ENCODE measurements around the gene SNRPA. TPM values are rescaled to one million over a fixed set of nuclear protein-coding genes. Genes with fewer than 3 reads are reported as not detected.
A peak's percentile ranks its signal among the peaks of the same experiment; 100 is the strongest.

SNRPA gene
- total RNA-seq, 4 donors from 2014 or later, result 52.8 to 92.7 (median 70.9) TPM

DNA sequence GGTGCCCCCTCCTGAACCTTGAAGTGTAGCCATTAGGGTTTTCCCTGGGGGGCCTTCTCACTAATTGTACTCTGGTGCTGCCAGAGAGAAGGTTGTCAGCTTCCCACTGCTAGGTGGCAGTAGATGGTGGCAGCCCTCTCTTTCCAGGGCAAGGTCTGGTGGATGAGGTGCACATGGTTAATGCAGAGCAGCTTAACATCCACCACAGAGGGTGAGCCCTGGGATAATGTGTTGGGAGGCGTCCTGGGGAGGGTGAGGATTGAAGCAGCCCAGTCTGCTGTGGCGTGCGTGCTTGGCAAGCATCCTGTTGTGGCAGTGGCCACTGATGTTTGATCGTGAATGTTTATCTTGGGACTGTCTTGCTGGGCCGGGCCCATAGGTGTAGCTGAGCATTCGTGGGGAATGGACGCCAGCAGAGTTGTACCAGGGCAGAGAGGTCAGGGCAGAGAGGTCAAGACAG lies 53.8 kb downstream of the SNRPA start:
- peak overlapping the region in 3 of 4 donors; percentile 68 to 98 (median 97) for H3K27ac ChIP-seq
- 37 to 52% methylated on average over 7 of the region's 7 CpGs for WGBS, 2 donors
- H3K4me1 ChIP-seq, result peaks cover 0 to 99% (median 85%) of the 10 kb centered on the region in 4 donors
- no peaks in the 10 kb centered on the region for H3K9me3 ChIP-seq
- no peak for DNase-seq (ENCODE audit: low spot score in 2 of 2)
- peaks cover 4 to 48% (median 7%) of the 10 kb centered on the region in 3 donors for H3K36me3 ChIP-seq
- TF ChIP-seq POLR2A (IDR thresholded peaks at IDR 0.05) (no peak), EP300 (IDR thresholded peaks at IDR 0.05) (no peak)
- TF ChIP-seq, protein P1, sequence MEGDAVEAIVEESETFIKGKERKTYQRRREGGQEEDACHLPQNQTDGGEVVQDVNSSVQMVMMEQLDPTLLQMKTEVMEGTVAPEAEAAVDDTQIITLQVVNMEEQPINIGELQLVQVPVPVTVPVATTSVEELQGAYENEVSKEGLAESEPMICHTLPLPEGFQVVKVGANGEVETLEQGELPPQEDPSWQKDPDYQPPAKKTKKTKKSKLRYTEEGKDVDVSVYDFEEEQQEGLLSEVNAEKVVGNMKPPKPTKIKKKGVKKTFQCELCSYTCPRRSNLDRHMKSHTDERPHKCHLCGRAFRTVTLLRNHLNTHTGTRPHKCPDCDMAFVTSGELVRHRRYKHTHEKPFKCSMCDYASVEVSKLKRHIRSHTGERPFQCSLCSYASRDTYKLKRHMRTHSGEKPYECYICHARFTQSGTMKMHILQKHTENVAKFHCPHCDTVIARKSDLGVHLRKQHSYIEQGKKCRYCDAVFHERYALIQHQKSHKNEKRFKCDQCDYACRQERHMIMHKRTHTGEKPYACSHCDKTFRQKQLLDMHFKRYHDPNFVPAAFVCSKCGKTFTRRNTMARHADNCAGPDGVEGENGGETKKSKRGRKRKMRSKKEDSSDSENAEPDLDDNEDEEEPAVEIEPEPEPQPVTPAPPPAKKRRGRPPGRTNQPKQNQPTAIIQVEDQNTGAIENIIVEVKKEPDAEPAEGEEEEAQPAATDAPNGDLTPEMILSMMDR (IDR thresholded peaks at IDR 0.05), result no peak
- H3K4me3 ChIP-seq, result no peak overlapping the region
- no peaks in the 10 kb centered on the region for H3K27me3 ChIP-seq

DNA sequence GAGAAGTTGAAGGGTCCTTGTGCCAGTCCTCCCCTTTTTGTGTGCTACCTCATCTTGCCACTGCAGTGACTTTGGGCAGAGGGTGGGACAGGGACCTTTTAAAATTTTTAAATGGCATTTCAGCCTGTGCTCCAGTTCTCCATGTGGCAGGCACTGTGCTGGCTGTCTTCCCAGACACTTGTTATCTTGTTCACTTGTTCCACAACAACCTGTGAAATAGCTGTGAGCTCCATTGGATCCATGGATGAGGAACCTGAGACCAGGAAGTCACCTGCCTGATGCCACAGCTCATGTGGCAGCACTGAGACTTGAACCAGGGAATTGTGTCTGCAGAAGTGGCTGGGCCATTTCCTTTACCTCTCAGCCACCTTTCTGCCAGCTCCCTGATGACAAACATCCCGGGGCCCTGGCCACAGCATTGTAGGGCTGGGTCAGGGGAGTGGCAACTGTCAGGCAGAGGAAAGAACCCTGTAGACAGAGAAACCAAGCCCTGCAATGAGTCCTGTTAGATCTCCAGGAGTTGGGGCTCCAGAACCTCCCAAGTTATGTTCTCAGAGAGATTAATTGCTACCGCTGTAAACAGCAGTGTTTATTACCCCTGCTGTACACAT lies 54.4 kb downstream of the SNRPA start:
- WGBS, 2 donors, result 61 to 71% methylated on average over 2 of the region's 2 CpGs
- Histone ChIP-seq H3K27ac (peak overlapping the region in 3 of 4 donors; percentile 68 to 98 (median 97)), H3K27me3 (no peaks in the 10 kb centered on the region), H3K36me3 (peaks cover 4 to 47% (median 7%) of the 10 kb centered on the region in 3 donors), H3K9me3 (no peaks in the 10 kb centered on the region), H3K4me3 (no peak overlapping the region), H3K4me1 (peaks cover 0 to 99% (median 85%) of the 10 kb centered on the region in 4 donors)
- TF ChIP-seq EP300 (IDR thresholded peaks at IDR 0.05) (no peak), POLR2A (IDR thresholded peaks at IDR 0.05) (no peak)
- TF ChIP-seq, protein P1 (IDR thresholded peaks at IDR 0.05), result no peak
- no peak for DNase-seq (ENCODE audit: low spot score in 2 of 2)

DNA sequence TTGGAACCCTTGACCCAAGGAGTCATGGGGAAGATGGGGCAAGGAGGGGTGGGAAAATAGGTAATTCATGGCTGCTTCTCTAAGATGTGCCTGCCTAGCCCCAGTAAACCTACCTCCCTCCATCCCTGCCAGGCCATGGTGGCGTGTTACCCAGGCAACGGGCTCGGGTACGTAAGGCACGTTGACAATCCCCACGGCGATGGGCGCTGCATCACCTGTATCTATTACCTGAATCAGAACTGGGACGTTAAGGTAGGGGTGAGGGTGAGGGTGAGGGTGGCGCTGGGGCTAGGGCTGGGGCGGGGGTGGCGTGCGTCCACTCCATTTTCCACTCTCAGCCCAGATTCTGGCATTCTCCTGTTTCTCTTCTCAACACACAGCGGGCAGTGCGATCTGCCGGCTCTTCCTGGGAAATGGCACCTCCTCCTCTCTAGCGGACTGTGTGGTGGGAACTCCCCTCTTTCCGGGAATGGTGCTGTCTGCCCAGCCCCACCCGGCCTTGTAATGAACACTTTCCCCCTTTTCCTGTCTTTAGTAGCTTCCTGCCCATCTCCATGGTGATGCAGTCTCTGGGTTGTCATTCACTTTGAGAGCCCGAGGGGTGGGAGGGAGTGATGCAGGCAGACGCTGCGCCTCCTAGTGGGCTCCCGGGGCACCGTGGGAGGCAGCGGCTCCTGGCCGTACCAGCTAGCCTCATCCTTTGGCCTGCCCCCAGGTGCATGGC lies 55.6 kb downstream of the SNRPA start:
- Histone ChIP-seq H3K27me3 (no peaks in the 10 kb centered on the region), H3K4me3 (peak overlapping the region in 3 of 4 donors; percentile 6 to 28 (median 22)), H3K9me3 (no peaks in the 10 kb centered on the region), H3K27ac (peak overlapping the region; percentile 57 to 98 (median 82)), H3K36me3 (peaks cover 4 to 38% (median 7%) of the 10 kb centered on the region in 3 donors), H3K4me1 (peaks cover 0 to 92% (median 78%) of the 10 kb centered on the region in 4 donors)
- peak; percentile 71 to 84 for DNase-seq (ENCODE audit: low spot score in 2 of 2)
- 13 to 23% methylated on average over 23 to 26 of the region's 26 CpGs for WGBS, 2 donors
- TF ChIP-seq POLR2A (IDR thresholded peaks at IDR 0.05) (peak in 1 of 2 donors; percentile 29), EP300 (IDR thresholded peaks at IDR 0.05) (peak in 1 of 2 donors; percentile 88)
- TF ChIP-seq, protein P1 (IDR thresholded peaks at IDR 0.05), result peak; percentile 75 to 96 (median 92)

DNA sequence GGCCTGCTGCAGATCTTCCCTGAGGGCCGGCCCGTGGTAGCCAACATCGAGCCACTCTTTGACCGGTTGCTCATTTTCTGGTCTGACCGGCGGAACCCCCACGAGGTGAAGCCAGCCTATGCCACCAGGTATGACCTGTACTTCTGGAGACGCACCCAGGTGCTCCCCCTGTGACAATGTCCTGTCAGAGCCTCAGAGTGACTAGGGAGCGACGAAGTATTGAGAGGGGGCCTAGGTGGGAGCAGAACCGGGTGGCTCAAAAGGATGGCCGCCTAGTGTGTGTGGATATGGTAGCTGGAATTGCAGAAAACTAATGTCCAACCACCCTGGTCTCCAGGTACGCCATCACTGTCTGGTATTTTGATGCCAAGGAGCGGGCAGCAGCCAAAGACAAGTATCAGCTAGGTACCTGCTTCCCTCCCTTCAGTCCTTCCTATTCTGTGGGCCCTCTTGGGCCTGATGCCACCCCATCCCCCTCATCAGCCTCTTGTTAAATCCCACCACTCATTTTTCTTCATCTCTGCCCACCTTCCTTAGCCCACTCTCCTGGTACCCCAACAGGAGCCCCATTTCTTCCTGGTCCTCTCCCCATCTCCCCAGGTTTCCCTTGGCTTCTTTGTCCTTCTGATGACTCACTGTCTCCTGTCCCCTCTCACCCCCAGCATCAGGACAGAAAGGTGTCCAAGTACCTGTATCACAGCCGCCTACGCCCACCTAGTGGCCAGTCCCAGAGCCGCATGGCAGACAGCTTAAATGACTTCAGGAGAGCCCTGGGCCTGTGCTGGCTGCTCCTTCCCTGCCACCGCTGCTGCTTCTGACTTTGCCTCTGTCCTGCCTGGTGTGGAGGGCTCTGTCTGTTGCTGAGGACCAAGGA lies 56.4 kb downstream of the SNRPA start:
- H3K4me1 ChIP-seq, result peaks cover 0 to 92% (median 79%) of the 10 kb centered on the region in 4 donors
- DNase-seq (ENCODE audit: low spot score in 2 of 2), result no peak

More for the DNA sequence above, 56.4 kb downstream of the SNRPA start:
- peaks cover 4 to 38% (median 7%) of the 10 kb centered on the region in 3 donors for H3K36me3 ChIP-seq
- no peaks in the 10 kb centered on the region for H3K9me3 ChIP-seq
- TF ChIP-seq EP300 (IDR thresholded peaks at IDR 0.05), result no peak
- no peak for TF ChIP-seq POLR2A (IDR thresholded peaks at IDR 0.05)
- TF ChIP-seq, protein P1 (IDR thresholded peaks at IDR 0.05), result peak in 3 of 5 experiments; percentile 28 to 44 (median 31)
- no peaks in the 10 kb centered on the region for H3K27me3 ChIP-seq
- H3K4me3 ChIP-seq, result peak overlapping the region in 1 of 4 donors; percentile 22
- peak overlapping the region in 3 of 4 donors; percentile 68 to 98 (median 97) for H3K27ac ChIP-seq
- WGBS, 2 donors, result 60 to 65% methylated on average over 18 of the region's 18 CpGs
